GM18909 (cell line): ENCODE data around the gene JADE2.
"Not testable (repeated sequence)": the region's sequence is repeated elsewhere in the genome, so short reads cannot be mapped to it uniquely, and the experiment has no call there.

Experiments
- ATAC-seq: cut with Tn5 transposase; IDR thresholded peaks from one replicate; pipeline ENCODE4 v1.9.1; 2021; ENCODE audit warnings: mild to moderate bottlenecking; ENCODE audit not compliant: unreplicated experiment, poor library complexity

The JADE2 gene

DNA sequence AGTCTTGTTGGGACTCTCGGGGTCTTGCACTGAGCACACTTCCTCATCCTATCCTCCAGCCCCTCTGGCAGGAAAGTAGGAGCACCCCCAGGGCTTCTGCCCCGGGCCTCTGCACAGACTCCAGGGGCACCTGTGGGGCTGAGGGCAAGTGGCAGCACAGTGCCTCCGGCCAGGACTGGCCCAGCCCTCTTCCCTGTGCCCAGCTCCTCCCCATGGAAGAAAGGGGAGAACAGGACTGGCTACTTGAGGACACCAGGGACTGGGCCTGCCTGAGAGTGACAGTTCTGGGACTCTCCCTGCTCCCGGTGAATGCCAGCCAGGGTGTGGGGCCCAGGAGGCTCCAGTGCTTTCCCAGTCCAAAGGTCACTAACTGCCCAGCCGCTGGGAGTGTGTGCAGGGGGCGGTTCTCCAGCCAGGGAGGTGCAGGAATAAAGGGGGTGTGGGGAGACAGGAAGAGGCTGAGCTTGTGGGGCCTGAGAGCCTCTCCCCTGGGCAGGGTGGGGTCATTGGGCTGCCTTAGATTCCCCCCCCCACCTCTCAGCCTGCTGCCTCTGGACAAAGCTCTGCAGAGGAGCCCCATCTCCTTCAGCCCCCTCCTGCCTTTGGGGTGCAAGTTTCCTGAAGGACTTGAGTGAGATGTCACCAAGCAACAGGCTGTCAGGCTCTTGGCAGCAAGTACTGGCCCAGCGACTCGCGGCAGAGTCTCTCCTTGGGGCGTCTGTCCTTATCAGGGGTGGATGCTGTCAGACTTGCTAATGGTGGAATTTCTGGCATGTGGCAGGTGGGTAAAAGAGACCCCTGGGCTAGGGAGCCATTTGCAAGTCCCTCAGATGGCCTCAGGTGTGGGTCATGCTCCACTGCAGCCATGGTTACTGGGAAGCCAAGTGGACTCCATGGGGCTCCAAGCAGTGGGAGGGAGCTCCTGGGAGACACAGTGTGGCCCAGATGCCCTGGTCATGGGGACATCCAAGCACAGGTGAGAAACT, 19.1 kb upstream of the JADE2 start:
- ATAC-seq, result no peak

DNA sequence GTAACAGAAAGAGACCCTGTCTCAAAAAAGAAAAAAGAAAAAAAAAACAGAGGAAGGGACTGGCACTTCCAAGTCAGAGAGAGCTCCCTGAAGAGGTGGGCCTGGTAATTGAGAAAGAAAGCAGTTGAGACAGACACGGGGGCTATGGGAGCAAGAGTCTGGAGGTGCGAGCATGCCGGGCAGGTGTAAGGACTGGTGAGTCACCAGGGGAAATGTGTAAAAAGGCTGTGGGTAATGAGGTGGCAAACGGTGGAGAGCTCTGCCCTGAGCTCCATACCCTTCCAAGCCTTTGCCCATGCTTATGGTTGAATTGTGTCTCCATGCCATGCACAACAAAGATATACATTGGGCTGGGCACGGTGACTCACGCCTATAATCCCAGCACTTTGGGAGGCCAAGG, 18.0 kb upstream of the JADE2 start:
- no peak for ATAC-seq

DNA sequence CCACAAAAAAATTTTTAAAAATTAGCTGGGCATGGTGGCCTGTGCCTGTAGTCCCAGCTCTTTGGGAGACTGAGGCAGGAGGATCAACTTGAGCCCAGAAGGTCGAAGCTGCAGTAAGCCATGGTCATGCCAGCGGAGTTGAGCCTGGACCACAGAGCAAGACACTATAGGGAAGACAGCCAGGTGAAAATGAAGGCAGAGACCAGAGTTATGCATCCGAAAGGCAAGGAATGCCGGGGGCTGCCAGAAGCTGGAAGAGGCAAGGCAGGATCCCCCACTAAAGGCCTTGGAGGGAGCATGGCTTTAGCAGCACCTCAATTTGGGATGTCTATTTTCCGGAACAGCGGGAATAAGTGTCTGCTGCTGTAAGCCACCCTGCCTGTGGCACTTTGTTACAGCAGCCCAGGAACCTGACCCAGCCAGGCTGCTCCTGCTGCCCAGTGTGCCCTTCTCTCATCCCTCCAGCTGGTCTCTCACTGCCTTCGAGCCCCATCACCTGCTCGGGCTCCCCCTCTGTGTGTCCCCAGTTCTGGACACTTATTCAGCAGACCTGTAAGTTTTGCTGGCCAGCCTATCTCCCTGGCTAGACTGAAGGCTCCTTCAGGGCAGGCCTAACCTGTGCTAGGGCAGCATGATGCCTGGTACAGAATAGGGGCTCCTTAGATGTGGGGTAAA, 16.8 kb upstream of the JADE2 start:
- ATAC-seq, result no peak

DNA sequence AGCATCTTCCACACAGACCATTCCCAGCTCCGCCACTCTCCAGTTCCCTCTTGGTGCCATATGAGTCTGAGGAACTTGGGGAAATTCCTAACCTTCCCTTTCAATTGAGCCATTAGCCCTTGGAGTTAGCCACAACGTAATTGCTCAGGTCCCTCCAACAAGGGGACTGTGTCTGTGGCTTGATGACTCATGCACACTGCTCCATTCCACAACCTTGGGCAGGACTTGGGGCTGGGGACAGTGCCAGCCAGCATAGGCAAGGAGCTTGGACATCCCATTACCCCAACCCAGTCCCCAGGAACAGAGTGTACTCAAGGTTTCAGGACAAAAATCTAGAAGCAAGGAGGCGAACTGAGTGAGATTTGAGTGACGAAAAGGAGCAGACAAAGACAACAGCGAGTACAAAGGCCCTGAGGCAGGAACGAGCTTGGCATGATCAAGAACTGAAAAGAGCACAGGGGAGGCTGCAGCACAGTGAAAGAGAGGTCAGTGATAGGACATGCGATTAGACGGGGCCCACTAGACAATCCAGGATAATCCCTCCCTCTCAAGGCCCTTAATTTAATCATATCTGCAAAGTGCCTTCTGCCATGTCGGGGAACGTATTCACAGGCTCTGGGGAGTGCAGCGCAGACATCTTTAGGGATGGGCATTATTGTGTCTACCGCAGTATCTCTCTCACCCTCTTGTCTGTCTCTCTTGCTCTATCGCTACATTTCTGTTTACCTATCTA, 16.0 kb upstream of the JADE2 start:
- ATAC-seq, result no peak

- ATAC-seq, result no peak
Observed at GRCh38 chr5:134510970-134511795, 14.3 kb upstream of the JADE2 start.

DNA sequence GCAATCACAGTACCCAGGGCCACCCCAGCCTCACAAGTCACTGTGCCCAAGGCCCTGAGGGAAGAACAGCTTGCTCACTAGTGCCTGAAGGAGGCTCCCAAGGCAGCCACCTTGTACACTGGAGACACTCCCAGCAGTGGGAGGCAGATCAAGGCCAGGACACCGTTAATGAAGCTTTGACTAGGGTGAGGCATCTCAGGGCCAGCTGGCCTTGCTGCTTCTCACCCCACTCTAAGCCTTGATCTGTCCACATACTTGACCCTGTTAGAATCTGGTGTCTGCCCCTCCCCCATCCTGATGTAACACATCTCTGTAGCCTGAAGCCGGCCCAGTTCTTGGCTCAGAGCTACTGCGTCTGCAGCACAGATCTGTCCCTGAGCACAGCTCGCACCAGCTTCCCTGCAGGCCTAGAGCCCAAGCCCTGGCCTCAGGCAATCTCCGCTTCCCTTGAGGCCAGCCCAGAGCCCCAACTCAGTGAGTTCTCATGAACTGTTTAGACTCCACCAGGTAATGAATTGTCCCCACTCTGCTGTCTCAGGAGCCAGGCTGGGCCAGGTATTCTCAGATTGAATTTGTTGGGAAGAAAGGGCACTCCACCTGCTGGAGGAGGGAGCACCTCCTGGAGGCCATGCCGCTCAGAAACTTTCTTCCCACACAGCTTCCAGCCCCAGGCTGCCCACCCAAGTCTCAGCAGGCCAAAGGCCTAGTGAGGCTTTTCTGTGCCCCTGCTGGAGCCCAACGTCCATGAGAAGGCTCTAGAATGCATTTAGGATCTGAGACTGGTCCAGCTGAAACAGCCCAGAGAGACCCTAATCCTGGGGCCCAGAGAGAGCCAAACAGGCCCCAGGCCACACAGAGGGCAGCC, 13.4 kb upstream of the JADE2 start:
- no peak for ATAC-seq

GRCh38 chr5:134512661-134512999, 12.8 kb upstream of the JADE2 start:
- no peak for ATAC-seq

GRCh38 chr5:134515801-134516200, 9.7 kb upstream of the JADE2 start:
- no peak for ATAC-seq

DNA sequence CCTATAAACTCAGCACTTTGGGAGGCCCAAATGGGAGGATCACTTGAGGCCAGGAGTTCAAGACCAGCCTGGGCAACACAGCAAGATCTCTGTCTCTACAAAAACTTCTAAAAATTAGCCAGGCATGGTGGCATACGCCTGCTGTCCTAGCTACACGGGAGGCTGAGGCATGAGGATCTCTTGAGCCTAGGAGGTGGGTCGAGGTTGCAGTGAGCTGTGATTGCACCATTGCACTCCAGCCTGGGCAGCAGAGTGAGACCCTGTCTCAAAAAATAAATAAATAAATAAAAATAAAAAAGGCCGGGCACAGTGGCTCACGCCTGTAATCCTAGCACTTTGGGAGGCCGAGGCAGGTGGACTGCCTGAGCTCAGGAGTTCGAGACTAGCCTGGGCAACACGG, 8.5 kb upstream of the JADE2 start:
- ATAC-seq, result not testable (repeated sequence)

DNA sequence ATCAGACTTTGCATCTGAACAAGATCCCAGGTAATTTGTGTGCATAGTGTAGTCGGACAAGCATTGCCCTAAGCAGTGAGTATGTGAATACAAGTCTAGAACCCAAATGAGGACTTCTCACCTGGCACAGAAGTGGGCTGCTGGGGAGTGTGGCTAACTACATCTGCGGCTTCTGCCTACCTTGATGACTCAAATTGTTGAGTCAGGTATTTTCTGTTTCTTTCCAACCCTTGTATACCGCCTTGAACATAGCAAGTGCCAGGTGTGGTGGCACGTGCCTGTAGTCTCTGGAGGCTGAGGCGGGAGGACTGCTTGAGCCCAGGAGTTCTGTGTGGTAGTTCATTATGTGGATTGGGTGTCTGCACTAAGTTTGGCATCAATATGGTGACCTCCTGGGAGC, 7.9 kb upstream of the JADE2 start:
- ATAC-seq, result no peak

- ATAC-seq, result no peak
Observed at GRCh38 chr5:134519989-134520388, 5.5 kb upstream of the JADE2 start.

DNA sequence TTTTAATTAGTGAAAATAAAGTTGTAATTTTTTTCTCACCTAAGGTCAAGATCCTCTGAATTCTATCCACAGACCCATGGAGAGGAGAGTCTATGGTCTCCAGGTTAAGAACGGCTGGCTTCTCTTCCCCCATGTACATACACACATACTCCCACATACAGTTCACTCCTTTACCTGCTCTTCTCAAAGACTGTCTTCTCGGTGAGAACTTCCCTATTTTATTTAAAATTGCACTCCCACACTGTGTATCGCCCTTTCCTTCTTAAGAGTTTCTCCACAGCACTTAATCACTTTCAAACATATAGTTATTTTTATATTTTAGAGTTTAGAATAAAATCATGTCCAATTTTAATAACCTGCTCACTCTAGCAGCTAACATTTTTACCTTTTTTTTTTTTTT, 3.6 kb upstream of the JADE2 start:
- ATAC-seq, result no peak

GRCh38 chr5:134523543-134524271, 1.8 kb upstream of the JADE2 start:
- ATAC-seq, result no peak

- peak; percentile 13 for ATAC-seq
Observed at GRCh38 chr5:134524272-134524825, 1.1 kb upstream of the JADE2 start.

DNA sequence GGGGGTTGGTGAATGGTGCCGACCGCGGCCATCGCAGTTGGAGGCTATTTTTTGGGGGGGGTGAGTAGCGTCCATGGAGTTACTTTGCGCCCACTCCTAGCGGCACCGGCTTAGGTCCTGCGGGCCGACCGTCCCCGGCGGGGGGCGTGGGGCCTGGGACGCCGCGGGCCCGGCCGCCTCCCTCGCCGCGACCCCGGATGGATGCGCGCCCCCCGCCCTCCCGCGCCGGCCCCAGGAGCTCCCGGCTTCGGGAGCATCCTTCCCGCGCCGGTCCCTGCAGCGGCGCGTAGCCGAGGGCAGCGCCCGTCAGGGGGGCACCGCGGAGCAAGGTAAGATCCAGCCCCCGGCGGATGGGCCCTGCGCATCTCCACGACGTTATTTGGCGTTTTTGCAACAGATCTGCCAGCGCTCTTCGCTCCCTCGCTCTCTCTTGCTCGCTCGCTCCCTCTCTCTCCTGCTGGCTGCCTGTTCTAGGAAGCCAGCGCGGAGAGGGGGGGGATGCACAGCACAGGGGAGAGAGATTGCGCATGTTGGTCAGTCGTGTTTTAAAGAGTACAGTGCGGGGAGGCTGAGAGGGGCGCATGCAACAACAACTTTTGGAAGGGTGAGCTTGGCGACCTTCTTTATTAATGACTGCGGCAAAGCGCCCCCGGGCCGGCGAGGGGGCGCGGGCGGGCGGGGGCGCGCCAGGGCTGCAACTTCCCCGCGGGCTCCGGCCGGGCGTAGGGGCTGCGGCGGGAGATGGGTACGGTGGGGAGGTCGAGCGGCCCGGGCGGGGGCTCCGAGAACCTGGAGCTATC, 413 bp downstream of the JADE2 start:
- peak; percentile 16 for ATAC-seq

GRCh38 chr5:134526483-134527155, 1.1 kb downstream of the JADE2 start:
- peak; percentile 20 for ATAC-seq
